Spleen (tissue), 7 donors: ENCODE results near the gene DDX31.

Experiments
- CTCF ChIP-seq, 11 experiments: fragments of 200-600 bp in 7 of 11; fragments of 450-650 bp in 4 of 11; sonication (generic) in 4 of 11; IDR thresholded peaks in 8 of 11; conservative IDR thresholded peaks in 3 of 11; 1 replicate in 7 of 11; 2 replicates in 4 of 11; pipeline versions ENCODE4 v1.4.0 to v1.8.0; 2016 to 2021; ENCODE audit warnings: antibody characterized with exemption in 11 of 11, inconsistent platforms in 4 of 11, mild to moderate bottlenecking in 1 of 11
- POLR2AphosphoS5 ChIP-seq, 3 donors: sonication (generic); formaldehyde crosslinking; IDR thresholded peaks; one replicate each; pipeline ENCODE4 v1.5.1; 2017; ENCODE audit warnings: antibody characterized with exemption in 3 of 3
- donor health status: DM: no; HTN: no; CAD: no; lungs with moderate emphysema.
- donor health status: DM: no; HTN: no; CAD: no.
- donor health status: DM: no; HTN: no; CAD: no.

- no peak for TF ChIP-seq CTCF (IDR thresholded peaks at IDR 0.05 in 8 of 11, conservative IDR thresholded peaks at IDR 0.05 in 3 of 11)
- TF ChIP-seq POLR2AphosphoS5 (IDR thresholded peaks at IDR 0.05), result no peak
Measured at GRCh38 chr9:132552041-132552440, 117.7 kb downstream of the DDX31 start.
